Measurements from ENCODE around the gene ADM2.

DNA sequence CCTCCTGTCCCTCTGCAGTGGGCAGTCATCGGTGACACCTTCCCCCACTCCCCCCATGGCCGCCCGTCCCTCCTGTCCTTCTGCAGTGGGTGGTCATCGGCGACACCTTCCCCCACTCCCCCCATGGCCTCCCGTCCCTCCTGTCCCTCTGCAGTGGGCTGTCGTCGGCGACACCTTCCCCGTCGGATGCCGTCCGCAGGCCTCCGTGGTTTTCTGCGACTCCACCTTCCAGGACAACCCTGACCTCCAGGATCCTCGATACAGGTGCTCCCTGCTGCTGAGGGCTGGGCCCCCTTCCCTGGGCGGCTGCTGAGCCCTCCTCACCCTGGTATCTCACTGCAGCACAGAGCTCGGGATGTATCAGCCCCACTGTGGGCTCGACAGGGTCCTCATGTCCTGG lies 7.5 kb downstream of the ADM2 start:
- no peak for TF ChIP-seq POLR2A (IDR thresholded peaks at IDR 0.05)
- TF ChIP-seq, protein P1, sequence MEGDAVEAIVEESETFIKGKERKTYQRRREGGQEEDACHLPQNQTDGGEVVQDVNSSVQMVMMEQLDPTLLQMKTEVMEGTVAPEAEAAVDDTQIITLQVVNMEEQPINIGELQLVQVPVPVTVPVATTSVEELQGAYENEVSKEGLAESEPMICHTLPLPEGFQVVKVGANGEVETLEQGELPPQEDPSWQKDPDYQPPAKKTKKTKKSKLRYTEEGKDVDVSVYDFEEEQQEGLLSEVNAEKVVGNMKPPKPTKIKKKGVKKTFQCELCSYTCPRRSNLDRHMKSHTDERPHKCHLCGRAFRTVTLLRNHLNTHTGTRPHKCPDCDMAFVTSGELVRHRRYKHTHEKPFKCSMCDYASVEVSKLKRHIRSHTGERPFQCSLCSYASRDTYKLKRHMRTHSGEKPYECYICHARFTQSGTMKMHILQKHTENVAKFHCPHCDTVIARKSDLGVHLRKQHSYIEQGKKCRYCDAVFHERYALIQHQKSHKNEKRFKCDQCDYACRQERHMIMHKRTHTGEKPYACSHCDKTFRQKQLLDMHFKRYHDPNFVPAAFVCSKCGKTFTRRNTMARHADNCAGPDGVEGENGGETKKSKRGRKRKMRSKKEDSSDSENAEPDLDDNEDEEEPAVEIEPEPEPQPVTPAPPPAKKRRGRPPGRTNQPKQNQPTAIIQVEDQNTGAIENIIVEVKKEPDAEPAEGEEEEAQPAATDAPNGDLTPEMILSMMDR (IDR thresholded peaks at IDR 0.05 in 4 of 5, conservative IDR thresholded peaks at IDR 0.05 in 1 of 5), result no peak
